GM21381 (cell line): ENCODE measurements around the gene ESYT2.
"Not testable (repeated sequence)": the region's sequence is repeated elsewhere in the genome, so short reads cannot be mapped to it uniquely, and the experiment has no call there.

Experiments used
- ATAC-seq: cut with Tn5 transposase; IDR thresholded peaks from one replicate; pipeline ENCODE4 v1.9.1; 2021; ENCODE audit warnings: mild to moderate bottlenecking, moderate library complexity; ENCODE audit not compliant: unreplicated experiment

The ESYT2 gene

DNA sequence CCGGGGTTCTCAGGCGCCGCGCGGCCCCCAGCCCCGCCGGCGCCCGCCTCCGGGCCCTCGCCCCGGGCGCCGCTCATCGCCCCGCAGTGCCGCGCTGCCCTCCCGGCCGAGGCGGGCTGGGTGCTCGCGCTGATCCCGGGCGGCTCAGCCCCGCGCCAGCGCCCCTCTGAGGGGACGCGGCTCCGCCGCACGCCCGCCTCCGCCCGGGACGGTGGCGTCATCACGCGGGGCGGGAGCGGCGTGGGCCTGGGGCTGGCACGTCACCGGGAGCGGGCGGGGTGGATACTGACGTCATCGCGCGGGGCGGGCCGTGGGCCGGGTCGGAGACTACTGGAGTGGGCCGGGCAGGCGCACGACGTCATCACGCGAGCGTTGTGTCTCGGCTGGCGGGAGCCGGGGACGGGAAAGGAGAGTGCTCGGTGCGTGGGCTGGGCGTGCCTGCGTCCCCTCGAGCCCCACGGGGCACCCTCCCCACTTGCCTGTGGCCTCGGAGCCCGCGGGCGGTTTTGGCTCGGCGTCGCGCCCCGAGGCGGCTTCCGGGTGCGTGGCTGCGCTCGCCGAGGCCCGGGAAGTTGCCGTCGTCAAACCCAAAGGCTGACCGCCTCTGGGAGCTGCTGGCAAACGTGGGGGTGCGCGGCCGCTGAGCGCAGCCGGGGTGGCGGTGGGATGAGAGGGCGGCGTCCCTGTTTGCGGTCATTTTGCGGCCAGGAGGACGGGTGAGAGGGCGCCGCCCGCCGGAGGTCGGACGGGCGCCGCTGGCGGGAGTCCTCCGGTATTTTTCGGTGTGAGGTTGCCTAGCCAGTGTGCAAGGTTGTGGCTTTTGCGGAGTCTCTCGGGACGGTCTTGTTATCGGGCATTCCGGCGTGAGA lies at the start of gene ESYT2:
Gene ESYT2, minus strand, starts transcription at position 168 of the 869 bp plus-strand sequence. Its CDS starts 91 bp downstream, at position 77.
- ATAC-seq, result peak; percentile 83

DNA sequence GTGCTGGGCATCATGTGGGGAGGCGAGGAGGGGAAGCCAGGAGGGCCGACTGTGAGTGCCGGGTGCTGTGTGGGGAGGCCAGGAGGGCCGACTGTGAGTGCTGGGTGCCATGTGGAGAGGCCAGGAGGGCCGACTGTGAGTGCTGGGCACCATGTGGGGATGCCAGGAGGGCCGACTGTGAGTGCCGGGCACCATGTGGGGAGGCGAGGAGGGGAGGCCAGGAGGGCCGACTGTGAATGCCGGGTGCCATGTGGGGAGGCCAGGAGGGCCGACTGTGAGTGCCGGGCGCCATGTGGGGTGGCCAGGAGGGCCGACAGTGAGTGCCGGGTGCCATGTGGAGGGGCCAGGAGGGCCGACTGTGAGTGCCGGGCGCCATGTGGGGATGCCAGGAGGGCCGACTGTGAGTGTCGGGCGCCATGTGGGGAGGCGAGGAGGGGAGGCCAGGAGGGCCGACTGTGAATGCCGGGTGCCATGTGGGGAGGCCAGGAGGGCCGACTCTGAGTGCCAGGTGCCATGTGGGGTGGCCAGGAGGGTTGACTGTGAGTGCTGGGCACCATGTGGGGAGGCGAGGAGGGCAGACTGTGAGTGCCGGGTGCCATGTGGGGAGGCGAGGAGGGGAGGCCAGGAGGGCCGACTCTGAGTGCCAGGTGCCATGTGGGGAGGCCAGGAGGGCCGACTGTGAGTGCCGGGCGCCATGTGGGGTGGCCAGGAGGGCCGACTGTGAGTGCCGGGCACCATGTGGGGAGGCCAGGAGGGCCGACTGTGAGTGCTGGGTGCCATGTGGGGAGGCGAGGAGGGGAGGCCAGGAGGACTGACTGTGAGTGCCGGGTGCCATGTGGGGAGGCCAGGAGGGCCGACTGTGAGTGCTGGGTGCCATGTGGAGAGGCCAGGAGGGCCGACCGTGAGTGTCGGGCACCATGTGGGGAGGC lies 49.1 kb upstream of the ESYT2 start:
- ATAC-seq, result not testable (repeated sequence)

DNA sequence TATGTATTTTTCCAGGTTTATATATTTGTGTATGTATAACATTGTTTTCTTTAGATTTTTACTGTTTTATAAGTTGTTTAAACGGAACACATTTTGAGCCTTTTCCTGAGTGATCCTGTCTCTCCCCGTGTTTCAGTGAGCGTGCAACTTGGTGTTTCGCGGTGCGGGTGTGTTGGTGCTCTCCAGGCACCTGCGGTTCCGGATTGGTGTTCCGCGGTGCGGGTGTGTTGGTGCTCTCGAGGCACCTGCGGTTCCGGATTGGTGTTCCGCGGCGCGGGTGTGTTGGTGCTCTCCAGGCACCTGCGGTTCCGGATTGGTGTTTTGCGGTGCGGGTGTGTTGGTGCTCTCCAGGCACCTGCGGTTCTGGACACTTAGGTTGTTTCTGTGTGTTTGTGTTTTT lies 47.7 kb upstream of the ESYT2 start:
- ATAC-seq, result no peak

GRCh38 chr7:158869876-158870275 lies 40.6 kb upstream of the ESYT2 start:
- ATAC-seq, result no peak

GRCh38 chr7:158868764-158869410 lies 39.6 kb upstream of the ESYT2 start:
- ATAC-seq, result no peak

DNA sequence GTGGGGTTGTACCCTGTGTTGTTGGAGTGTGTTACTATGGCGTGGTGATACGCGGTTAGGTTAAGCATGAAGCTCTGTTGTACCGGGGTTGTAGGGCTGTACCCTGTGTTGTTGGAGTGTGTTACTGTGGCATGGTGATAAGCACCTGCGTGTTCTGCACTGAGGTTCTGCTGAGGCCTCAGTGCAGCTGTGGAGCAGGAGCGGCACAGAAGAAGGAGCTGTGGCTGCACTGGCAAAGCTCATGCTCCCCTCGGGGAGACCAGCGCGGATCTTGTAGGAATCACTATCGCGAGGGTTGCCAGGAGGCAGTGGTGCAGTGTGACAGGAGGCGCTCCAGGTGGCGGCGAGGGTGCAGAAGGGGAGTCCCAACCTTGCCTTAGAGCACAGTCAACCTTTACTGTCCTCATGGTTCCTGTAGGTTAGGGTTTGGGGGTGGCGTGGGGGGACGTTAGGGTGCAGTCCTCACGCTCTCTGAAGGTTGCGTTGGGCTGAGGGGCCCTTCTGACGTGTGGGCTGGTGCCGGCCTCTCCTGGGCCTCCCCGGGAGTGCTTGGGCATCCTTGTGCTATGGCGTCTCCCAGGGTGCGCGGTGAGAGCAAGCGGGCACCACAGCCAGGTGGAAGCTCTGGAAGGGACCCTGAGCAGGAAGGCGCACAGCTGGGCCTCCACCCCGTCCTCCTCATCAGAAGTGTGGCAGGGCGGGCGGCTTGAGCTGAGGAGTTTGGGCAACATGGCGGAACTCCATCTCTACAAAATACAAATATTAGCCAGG lies 38.1 kb upstream of the ESYT2 start:
- ATAC-seq, result no peak

DNA sequence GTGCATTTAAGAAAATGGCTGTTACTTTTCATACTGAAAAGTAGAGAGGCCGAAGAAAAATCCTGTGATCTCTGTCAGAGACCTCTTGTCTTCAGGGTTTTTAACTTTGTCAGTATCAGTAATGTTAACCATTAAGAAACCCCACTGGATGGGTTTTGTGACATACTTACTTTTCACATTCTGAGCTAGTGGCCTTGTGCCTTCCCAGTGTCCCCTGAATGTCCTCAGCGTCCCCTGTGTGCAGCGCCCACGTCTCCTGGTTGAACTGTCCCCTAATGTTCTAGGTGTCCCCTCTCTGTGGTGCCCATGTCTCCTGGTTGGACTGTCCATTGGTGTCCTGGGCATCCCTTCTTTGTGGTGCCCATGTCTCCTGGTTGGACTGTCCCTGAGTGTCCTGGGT lies 36.7 kb upstream of the ESYT2 start:
- ATAC-seq, result no peak

DNA sequence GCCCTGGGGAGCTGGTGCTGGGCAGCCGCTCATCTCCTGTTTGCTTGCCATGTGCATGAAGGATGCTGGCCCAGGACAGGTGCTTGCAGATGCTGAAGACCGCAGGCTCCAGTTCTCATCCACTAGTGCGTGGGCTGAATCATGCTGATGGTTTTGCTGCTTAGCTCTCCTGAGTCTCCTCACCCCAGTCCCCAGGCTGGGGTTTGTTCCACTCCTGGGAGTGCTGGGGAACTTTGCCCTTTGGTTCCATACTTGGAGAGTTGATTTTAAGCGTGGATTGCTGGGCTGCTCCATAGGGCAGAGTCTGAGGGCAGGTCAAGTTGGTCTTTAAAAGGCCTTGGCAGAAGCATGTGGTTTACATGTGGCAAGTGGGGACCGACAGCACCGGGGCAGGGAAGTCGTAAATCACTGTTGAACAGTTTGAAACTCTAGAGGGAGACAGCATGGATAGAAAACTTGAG lies 36.2 kb upstream of the ESYT2 start:
- ATAC-seq, result no peak

GRCh38 chr7:158864833-158865232 lies 35.5 kb upstream of the ESYT2 start:
- no peak for ATAC-seq

- no peak for ATAC-seq
Observed at GRCh38 chr7:158864507-158864820, 35.2 kb upstream of the ESYT2 start.

GRCh38 chr7:158863611-158864506 lies 34.5 kb upstream of the ESYT2 start:
- ATAC-seq, result no peak

DNA sequence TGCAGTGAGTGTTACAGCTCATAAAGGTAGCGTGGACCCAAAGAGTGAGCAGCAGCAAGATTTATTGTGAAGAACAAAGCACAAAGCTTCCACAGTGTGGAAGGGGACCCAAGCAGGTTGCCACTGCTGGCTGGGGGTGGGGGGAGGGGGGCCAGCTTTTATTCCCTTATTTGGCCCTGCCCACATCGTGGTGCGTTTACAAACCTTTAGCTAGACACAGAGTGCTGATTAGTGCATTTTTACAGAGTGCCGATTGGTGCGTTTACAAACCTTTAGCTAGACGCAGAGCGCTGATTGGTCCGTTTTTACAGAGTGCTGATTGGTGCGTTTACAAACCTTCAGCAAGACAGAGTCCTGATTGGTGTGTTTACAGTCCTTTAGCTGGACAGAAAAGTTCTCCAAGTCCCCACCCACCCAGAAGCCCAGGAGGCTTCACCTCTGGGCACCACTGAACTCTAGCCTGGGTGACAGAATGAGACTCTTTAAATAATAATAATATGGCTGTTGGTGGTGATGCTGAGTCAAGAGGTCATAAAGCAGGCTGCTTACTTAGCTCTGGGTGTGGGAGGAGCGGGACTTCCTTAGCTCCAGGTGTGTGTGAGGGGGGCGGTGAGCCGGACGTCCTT lies 33.8 kb upstream of the ESYT2 start:
- ATAC-seq, result not testable (repeated sequence)

DNA sequence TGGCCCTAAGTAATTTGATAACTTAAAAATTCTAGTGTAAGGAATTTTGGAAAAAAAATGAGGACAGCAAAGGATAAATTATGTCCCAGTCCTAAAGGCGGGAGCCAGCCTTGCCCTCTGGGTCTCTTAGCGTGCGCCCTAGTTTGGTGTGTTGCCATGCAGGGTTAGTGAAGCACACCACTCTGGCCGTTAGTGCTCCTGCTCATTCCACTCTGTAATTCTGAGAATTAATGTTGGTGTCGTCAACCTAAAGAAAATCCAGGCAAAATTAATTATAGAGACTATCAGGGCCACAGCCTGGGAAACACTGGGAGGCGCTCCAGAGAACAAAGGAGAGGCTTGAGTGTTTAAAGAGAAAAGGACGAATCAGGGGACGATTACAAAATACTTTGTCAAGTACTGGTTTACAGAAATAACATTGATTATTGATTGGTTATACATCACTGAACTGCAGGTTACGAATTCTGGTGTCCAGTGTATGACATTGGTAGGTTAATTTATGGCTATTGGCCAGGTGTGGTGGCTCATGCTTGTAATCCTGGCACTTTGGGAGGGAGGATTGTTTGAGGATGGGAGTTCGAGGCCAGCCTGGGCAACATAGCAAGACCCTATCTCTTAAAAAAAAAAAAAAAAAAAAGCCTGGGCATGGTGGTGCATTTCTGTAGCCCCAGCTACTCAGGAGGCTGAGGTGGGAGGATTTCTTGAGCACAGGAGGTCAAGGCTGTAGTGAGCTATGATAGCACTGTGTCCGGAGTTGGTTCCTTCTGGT lies 32.8 kb upstream of the ESYT2 start:
- no peak for ATAC-seq

DNA sequence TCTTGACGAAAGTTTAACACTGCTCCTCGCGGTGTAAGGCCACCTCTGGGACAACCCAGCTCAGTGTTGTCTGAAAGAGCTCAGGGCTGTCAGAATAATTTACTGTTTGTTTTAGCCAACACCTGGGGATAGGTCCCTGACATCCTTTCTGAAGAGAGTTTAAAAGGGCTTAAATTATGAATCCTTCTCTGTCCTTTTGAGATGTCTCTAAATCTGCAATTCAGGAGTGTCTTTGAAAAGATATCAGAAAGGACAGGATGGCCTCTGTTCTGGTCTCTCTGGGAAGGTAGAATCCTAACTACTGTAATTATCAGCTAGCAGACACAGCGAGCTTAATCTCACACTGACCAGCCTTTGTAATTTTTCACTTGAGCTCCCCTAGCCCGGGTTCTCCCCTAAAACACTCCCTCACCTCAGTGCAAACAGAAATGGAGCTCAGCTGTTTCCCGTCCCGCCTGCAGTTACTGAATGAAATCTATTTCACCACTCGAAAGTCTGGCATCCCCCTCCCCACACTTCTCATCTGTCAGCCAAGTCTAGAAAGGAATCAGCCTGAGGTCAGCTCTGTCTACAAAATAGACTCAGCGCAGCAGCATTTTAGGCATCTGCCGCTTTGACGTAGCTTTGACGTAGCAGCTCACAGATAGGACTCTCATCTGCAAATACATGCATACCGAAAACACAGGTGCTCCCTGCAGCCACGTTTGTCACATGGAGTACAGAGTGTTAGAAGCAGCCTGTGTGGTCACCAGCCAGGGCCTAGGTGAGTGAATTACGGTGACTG lies 31.9 kb upstream of the ESYT2 start:
- no peak for ATAC-seq

GRCh38 chr7:158860394-158860793 lies 31.1 kb upstream of the ESYT2 start:
- no peak for ATAC-seq

GRCh38 chr7:158858592-158859503 lies 29.5 kb upstream of the ESYT2 start:
- ATAC-seq, result no peak
